Measurements from ENCODE around the gene ANO1. TPM values are rescaled to one million over a fixed set of nuclear protein-coding genes. Genes with fewer than 3 reads are reported as not detected.

The ANO1 gene
- total and polyA plus RNA-seq, 2 of the 8 experiments (the other 6 are each of a cell fraction or from before 2014, with no cell fraction given), result 4.7 to 5.0 TPM

DNA sequence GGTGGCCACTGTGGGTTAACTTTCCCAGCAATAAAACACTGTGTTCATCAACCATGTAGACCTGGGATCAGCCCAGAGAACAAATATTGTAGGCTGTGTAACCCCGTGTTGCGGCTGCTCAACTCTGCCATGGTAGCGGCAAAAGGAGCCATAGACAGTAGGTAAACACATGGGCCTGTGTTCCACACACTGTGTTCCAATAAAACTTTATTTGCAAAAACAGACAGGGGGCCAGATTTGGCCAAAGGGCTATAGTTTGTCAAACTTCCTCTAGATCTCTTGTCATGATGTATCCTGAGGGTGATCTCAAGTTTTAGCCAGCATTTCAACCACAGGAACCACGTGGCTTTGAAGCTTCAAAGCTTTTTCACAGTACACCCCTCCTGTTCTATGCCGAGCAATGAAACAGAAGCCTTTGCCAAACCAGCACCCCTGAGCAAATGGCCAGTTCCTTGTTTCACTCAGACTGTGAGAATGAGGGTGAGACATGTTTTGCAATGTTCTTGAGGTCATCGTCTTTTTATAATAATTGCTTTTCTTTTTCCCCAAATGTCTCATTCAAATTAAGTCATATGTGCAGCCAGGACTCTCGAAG is 75.1 kb downstream of the ANO1 start:
- FAIRE-seq (no peak), DNase-seq (ENCODE audit: low read depth in 1 of 2, low spot score in 2 of 2) (no peak)
- Histone ChIP-seq H3K9ac (replicated peaks in 1 of 4; ENCODE audit: extremely low read depth in 1 of 4, low read depth in 3 of 4, low read length in 3 of 4) (no peak overlapping the region), H3K23ac (ENCODE audit: insufficient read length) (no peak overlapping the region), H3K27ac (ENCODE audit: low read depth, low read length) (no peak overlapping the region), H2BK5ac (ENCODE audit: low read depth, low read length) (no peak overlapping the region), H4K8ac (ENCODE audit: extremely low read depth, insufficient read depth, low read length) (no peak overlapping the region), H2BK120ac (replicated peaks; ENCODE audit: low read depth, low read length) (no peak overlapping the region), H3K4ac (replicated peaks; ENCODE audit: insufficient read length, low read depth, low read length) (no peak overlapping the region), H2BK15ac (ENCODE audit: low read length) (no peak overlapping the region), H2AFZ (ENCODE audit: low read length) (no peak overlapping the region), H3K36me3 (ENCODE audit: control insufficient read depth in 2 of 4, insufficient read depth in 4 of 4, low read length in 3 of 4) (no peaks in the 10 kb centered on the region), H3K23me2 (ENCODE audit: low read depth, low read length) (no peaks in the 10 kb centered on the region), H4K91ac (replicated peaks; ENCODE audit: insufficient read length, low read length) (no peak overlapping the region), H3K4me1 (replicated peaks in 1 of 4; ENCODE audit: control insufficient read depth in 3 of 4, insufficient read depth in 4 of 4, low read length in 3 of 4) (no peaks in the 10 kb centered on the region; a peak in 1 of 7 replicates), H3K18ac (ENCODE audit: extremely low read depth, low read length) (no peak overlapping the region), H3K14ac (ENCODE audit: insufficient read length) (no peak overlapping the region), H2AK5ac (ENCODE audit: low read depth, low read length) (no peak overlapping the region), H3K79me1 (ENCODE audit: low read depth, low read length) (no peaks in the 10 kb centered on the region), H3K4me2 (ENCODE audit: insufficient read depth in 1 of 2, low read depth in 2 of 2, low read length in 2 of 2) (no peak overlapping the region), H2BK12ac (ENCODE audit: low read depth, low read length) (no peak overlapping the region), H2BK20ac (ENCODE audit: low read length) (no peak overlapping the region), H3K9me3 (ENCODE audit: insufficient read depth in 2 of 2, low read depth in 1 of 2, low read length in 1 of 2) (no peaks in the 10 kb centered on the region), H4K20me1 (replicated peaks in 1 of 2; ENCODE audit: control insufficient read depth in 1 of 2, insufficient read depth in 2 of 2, low read length in 2 of 2) (no peaks in the 10 kb centered on the region), H3K79me2 (ENCODE audit: control insufficient read depth in 1 of 2, insufficient read depth in 2 of 2, low read length in 2 of 2) (no peaks in the 10 kb centered on the region), H3K27me3 (replicated peaks in 1 of 4; ENCODE audit: control insufficient read depth in 3 of 4, extremely low read depth in 1 of 4, insufficient read depth in 3 of 4, low read length in 3 of 4) (no peaks in the 10 kb centered on the region; a peak in 1 of 7 replicates), H4K5ac (ENCODE audit: insufficient read length, low read depth, low read length) (no peak overlapping the region), H3K56ac (replicated peaks; ENCODE audit: insufficient read length, low read depth, low read length) (no peak overlapping the region), H3K4me3 (ENCODE audit: extremely low read depth in 1 of 4, insufficient read depth in 2 of 4, low read depth in 3 of 4, low read length in 4 of 4) (no peak overlapping the region)
- ChIA-PET CTCF (ENCODE audit: partially characterized antibody) (interaction anchor here (1.1 to 9.6 kb wide), 8 partner anchors 12 to 205 kb away, joined by 3 to 78 read pairs (median 4); no protein-coding TSS in a partner anchor), POLR2A (ENCODE audit: partially characterized antibody) (no interaction called here)
- TF ChIP-seq KDM4A (IDR thresholded peaks at IDR 0.05; ENCODE audit: low read depth, low read length, severe bottlenecking), result no peak
- no peak for TF ChIP-seq SAP30 (IDR thresholded peaks at IDR 0.05; ENCODE audit: insufficient read depth, insufficient replicate concordance, low read length)
- TF ChIP-seq JUN (IDR thresholded peaks at IDR 0.05; ENCODE audit: low read depth, low read length), result no peak
- no peak for TF ChIP-seq SIRT6 (IDR thresholded peaks at IDR 0.05; ENCODE audit: low read length)
- 89% methylated on average over 7 of the region's 7 CpGs; no CpG with 5 or more reads in 1 of the 2 experiments for WGBS, 2 experiments (ENCODE audit: extremely low coverage in 1 of 2, insufficient coverage in 1 of 2, insufficient read length in 1 of 2, insufficient replicate concordance in 2 of 2, low coverage in 1 of 2, low lambda C conversion rate in 2 of 2, missing lambda C conversion rate in 1 of 2)
